B cell (primary cell): Measurements from ENCODE around the gene IQGAP1. TPM values are rescaled to one million over a fixed set of nuclear protein-coding genes. Genes with fewer than 3 reads are reported as not detected.

Source experiments
- ATAC-seq: fragments of 200-7000 bp; cut with Tn5 transposase; one replicate; pipeline ENCODE4 v1.10.0; 2021; ENCODE audit warnings: low read depth, mild to moderate bottlenecking, moderate number of reproducible peaks, moderate library complexity
- CTCF ChIA-PET: fragments of 350-600 bp; sonication (Branson Sonifier 250); formaldehyde crosslinking; loops from one replicate; lab custom pipeline; 2021; ENCODE audit warnings: antibody characterized with exemption, inconsistent platforms; lab: Charles Lee
- POLR2A ChIA-PET: fragments of 350-600 bp; sonication (Branson Sonifier 250); formaldehyde crosslinking; loops from one replicate; lab custom pipeline; 2021; ENCODE audit warnings: antibody characterized with exemption; lab: Charles Lee
- DNase-seq: peaks from one replicate; pipeline ENCODE4 v3.0.0; 2013
- H2AFZ ChIP-seq: 2 replicates; pipeline ENCODE4 v1.6.1; 2012; ENCODE audit warnings: mild to moderate bottlenecking, low read depth, low read length; ENCODE audit not compliant: insufficient read depth, poor library complexity, severe bottlenecking
- H3K27ac ChIP-seq, 2 donors: 1 replicate in 1 of 2; 2 replicates in 1 of 2; pipeline ENCODE4 v1.5.1; 2012 to 2013; ENCODE audit warnings: low read length in 2 of 2, mild to moderate bottlenecking in 2 of 2, moderate library complexity in 1 of 2
- H3K27me3 ChIP-seq, 4 experiments: fragments of 200-600 bp in 1 of 4; sonication (generic) in 1 of 4; replicated peaks in 1 of 4; 1 replicate in 2 of 4; 2 replicates in 2 of 4; pipeline versions ENCODE4 v1.6.1 to v1.7.0; 2013 to 2016; ENCODE audit warnings: low read length in 3 of 4, mild to moderate bottlenecking in 2 of 4, mixed read lengths in 1 of 4, moderate library complexity in 1 of 4; ENCODE audit not compliant: insufficient read depth in 4 of 4, control insufficient read depth in 3 of 4; ENCODE audit errors: control extremely low read depth in 1 of 4
- H3K36me3 ChIP-seq, 2 experiments: replicated peaks in 1 of 2; 1 replicate in 1 of 2; 2 replicates in 1 of 2; pipeline versions ENCODE4 v1.6.1 to v1.7.1; 2013; ENCODE audit warnings: low read length in 1 of 2; ENCODE audit not compliant: insufficient read depth in 2 of 2, control insufficient read depth in 1 of 2; ENCODE audit errors: control extremely low read depth in 1 of 2, extremely low read depth in 1 of 2
- H3K4me1 ChIP-seq, 2 donors: fragments of 200-600 bp in 1 of 2; sonication (generic) in 1 of 2; 1 replicate in 1 of 2; 2 replicates in 1 of 2; pipeline versions ENCODE4 v1.5.1 to v1.6.1; 2013 to 2017; ENCODE audit warnings: low read length in 2 of 2; ENCODE audit not compliant: control insufficient read depth in 2 of 2, insufficient read depth in 2 of 2
- H3K4me2 ChIP-seq: replicated peaks from 2 replicates; pipeline ENCODE3; 2012; ENCODE audit warnings: mild to moderate bottlenecking, low read depth, low read length; ENCODE audit not compliant: poor library complexity, severe bottlenecking
- H3K4me3 ChIP-seq, 5 experiments: fragments of 200-600 bp in 1 of 5; sonication (generic) in 1 of 5; 1 replicate in 3 of 5; 2 replicates in 2 of 5; pipeline versions ENCODE4 v1.5.1 to v1.7.0; 2011 to 2016; ENCODE audit warnings: low read length in 4 of 5, mild to moderate bottlenecking in 4 of 5, low read depth in 2 of 5, control low read depth in 1 of 5, moderate library complexity in 1 of 5; ENCODE audit not compliant: insufficient read depth in 1 of 5; ENCODE audit errors: control extremely low read depth in 1 of 5, extremely low read depth in 1 of 5
- H3K79me2 ChIP-seq: fragments of 200-600 bp; sonication (generic); one replicate; pipeline ENCODE4 v1.6.0; 2016; ENCODE audit warnings: low read length; ENCODE audit not compliant: control insufficient read depth, insufficient read depth
- H3K9ac ChIP-seq: fragments of 200-600 bp; sonication (generic); 2 replicates; pipeline ENCODE4 v1.6.1; 2017; ENCODE audit warnings: mild to moderate bottlenecking, low read length, moderate library complexity
- H3K9me3 ChIP-seq, 3 donors: one replicate each; pipeline versions ENCODE4 v1.6.1 to v1.7.1; 2013; ENCODE audit warnings: low read length in 2 of 3; ENCODE audit not compliant: control insufficient read depth in 2 of 3, insufficient read depth in 1 of 3; ENCODE audit errors: control extremely low read depth in 1 of 3
- H4K20me1 ChIP-seq: 2 replicates; pipeline ENCODE4 v1.6.0; 2012; ENCODE audit warnings: mild to moderate bottlenecking, low read length; ENCODE audit not compliant: insufficient read depth, control insufficient read depth, poor library complexity, severe bottlenecking
- H3K27ac Mint-ChIP-seq: one replicate; pipeline ENCODE4 v1.8.0; 2021; ENCODE audit warnings: mixed read lengths
- H3K27me3 Mint-ChIP-seq: one replicate; pipeline ENCODE4 v1.8.0; 2021; ENCODE audit warnings: mixed read lengths
- H3K4me1 Mint-ChIP-seq: one replicate; pipeline ENCODE4 v1.8.0; 2021; ENCODE audit warnings: mixed read lengths
- H3K4me3 Mint-ChIP-seq: one replicate; pipeline ENCODE4 v1.8.0; 2021; ENCODE audit warnings: mixed read lengths
- H3K9me3 Mint-ChIP-seq: one replicate; pipeline ENCODE4 v1.8.0; 2022; ENCODE audit warnings: mixed read lengths; ENCODE audit not compliant: insufficient read depth
- EZH2 ChIP-seq: IDR thresholded peaks from 2 replicates; pipeline ENCODE4 v1.6.1; 2012; ENCODE audit warnings: borderline replicate concordance, low read depth, mild to moderate bottlenecking, moderate library complexity, low read length; ENCODE audit not compliant: insufficient read depth, poor library complexity, severe bottlenecking
- WGBS: methylation state at CpG from one replicate; pipeline ENCODE4 v1.1.5; 2013; ENCODE audit warnings: missing lambda C conversion rate; ENCODE audit not compliant: insufficient coverage; 5-methylcytosine and 5-hydroxymethylcytosine counted together
- intact Hi-C: fragments of 100-400 bp; cut with micrococcal nuclease; formaldehyde crosslinking; loops from one replicate; pipeline ENCODE4 v1.10.0; 2022
- polyA plus RNA-seq: library from polyadenylated mRNA; depleted of rRNA; stranded (reverse); fragments of >200 nt; gene quantifications from 2 replicates; pipeline ENCODE4 v1.2.3, GENCODE V29; 2012
- total RNA-seq, 2 donors: library from RNA; stranded (reverse); fragments of 120-200 nt in 1 of 2; gene quantifications; 1 replicate in 1 of 2; 2 replicates in 1 of 2; pipeline versions ENCODE4 v1.2.3 to v1.2.4, GENCODE V29; 2013 to 2022
- TF ChIP-seq, protein P1 (sequence below): fragments of 200-600 bp; IDR thresholded peaks from one replicate; pipeline ENCODE4 v1.8.0; 2022; ENCODE audit warnings: antibody characterized with exemption, mild to moderate bottlenecking

Gene IQGAP1
- total and polyA plus RNA-seq, 2 donors (not counting 1 experiment from before 2014, with no cell fraction given): 49.7 to 216 TPM

DNA sequence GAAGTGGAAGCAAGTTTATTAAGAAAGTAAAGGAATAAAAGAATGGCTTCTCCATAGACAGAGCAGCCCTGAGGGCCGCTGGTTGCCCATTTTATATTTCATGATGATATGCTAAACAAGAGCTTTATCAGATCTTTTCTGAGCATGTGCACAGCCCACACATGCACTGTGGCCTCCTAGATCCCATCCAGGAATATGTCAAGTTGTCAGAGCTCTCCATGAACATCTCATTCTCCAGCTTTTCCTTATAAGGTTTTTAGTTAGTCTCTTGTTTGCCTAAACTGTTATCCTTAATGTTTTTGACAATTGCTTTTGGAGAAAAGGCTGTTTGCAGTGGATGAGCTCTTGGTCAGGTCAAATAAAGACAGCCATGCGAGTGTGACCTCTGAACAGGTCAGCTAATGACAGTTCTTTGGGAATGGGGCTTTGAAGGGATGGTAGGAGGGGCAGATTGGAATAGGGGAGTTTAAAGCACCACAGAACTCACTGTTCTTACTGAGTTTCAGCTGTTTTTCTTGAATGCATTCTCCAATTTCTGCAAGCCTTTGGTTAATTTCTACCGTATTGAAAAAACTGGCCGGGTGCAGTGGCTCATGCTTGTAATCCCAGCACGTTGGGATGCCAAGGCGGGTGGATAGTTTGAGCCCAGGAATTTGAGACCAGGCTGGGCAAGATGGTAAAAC, 72.2 kb downstream of the IQGAP1 start:
- WGBS: 100% methylated on average over 6 of the region's 6 CpGs
- peaks cover 0 to 80% of the 10 kb centered on the region in 2 experiments for H3K36me3 ChIP-seq

DNA sequence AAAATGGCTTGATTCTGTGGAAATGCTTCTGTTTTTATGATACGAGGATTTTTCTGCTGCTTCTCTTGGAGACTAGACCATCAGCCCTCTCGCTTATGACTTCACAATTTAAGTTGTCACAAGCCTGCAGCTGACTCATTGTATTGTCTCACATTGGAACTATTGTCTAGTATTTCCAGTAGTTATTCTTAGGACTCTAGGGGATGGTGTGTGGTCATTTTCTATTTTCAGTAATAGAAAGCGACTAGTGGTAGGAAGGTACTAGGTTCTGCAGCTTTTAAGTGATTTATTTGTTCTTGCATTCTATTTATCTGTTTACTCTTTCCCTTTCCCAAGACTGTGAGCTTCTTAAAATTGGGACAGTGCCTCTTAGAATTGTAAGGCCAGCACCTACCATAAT, 75.3 kb downstream of the IQGAP1 start:
- Mint-ChIP-seq H3K4me1 (no peaks in the 10 kb centered on the region), H3K27me3 (no peaks in the 10 kb centered on the region), H3K9me3 (no peaks in the 10 kb centered on the region), H3K4me3 (no peak overlapping the region), H3K27ac (no peak overlapping the region)
- ATAC-seq: no peak
- WGBS: no CpG with 5 or more reads among the region's 3 CpGs
- H3K9me3 ChIP-seq: no peaks in the 10 kb centered on the region
- H3K36me3 ChIP-seq: peaks cover 3 to 79% of the 10 kb centered on the region in 2 experiments
- no peaks in the 10 kb centered on the region for H3K27me3 ChIP-seq
- H3K9ac ChIP-seq: no peak overlapping the region
- H2AFZ ChIP-seq: no peak overlapping the region
- no peak for DNase-seq
- no peak overlapping the region for H3K27ac ChIP-seq
- CTCF ChIA-PET: interaction anchor here (1.5 to 1.6 kb wide), 2 partner anchors 19 to 140 kb away, joined by 3 to 4 read pairs; no protein-coding TSS in a partner anchor
- no peaks in the 10 kb centered on the region for H3K4me1 ChIP-seq
- intact Hi-C loops: no loop called here
- TF ChIP-seq EZH2: no peak
- TF ChIP-seq, protein P1, sequence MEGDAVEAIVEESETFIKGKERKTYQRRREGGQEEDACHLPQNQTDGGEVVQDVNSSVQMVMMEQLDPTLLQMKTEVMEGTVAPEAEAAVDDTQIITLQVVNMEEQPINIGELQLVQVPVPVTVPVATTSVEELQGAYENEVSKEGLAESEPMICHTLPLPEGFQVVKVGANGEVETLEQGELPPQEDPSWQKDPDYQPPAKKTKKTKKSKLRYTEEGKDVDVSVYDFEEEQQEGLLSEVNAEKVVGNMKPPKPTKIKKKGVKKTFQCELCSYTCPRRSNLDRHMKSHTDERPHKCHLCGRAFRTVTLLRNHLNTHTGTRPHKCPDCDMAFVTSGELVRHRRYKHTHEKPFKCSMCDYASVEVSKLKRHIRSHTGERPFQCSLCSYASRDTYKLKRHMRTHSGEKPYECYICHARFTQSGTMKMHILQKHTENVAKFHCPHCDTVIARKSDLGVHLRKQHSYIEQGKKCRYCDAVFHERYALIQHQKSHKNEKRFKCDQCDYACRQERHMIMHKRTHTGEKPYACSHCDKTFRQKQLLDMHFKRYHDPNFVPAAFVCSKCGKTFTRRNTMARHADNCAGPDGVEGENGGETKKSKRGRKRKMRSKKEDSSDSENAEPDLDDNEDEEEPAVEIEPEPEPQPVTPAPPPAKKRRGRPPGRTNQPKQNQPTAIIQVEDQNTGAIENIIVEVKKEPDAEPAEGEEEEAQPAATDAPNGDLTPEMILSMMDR: no peak
- POLR2A ChIA-PET: no interaction called here
- no peak overlapping the region for H3K4me2 ChIP-seq
- no peaks in the 10 kb centered on the region for H4K20me1 ChIP-seq
- H3K79me2 ChIP-seq: peaks cover 7% of the 10 kb centered on the region
- H3K4me3 ChIP-seq: no peak overlapping the region

More for the DNA sequence above, 72.2 kb downstream of the IQGAP1 start:
- DNase-seq (no peak), ATAC-seq (no peak)
- Histone ChIP-seq H3K9me3 (no peaks in the 10 kb centered on the region), H3K27me3 (no peaks in the 10 kb centered on the region), H3K4me2 (no peak overlapping the region), H2AFZ (no peak overlapping the region), H4K20me1 (no peaks in the 10 kb centered on the region), H3K4me3 (no peak overlapping the region), H3K9ac (no peak overlapping the region), H3K79me2 (peaks cover 16% of the 10 kb centered on the region), H3K4me1 (no peaks in the 10 kb centered on the region), H3K27ac (no peak overlapping the region)
- intact Hi-C loops: no loop called here
- Mint-ChIP-seq H3K27me3 (no peaks in the 10 kb centered on the region), H3K4me1 (no peaks in the 10 kb centered on the region), H3K9me3 (no peaks in the 10 kb centered on the region), H3K27ac (no peak overlapping the region), H3K4me3 (no peak overlapping the region)
- CTCF ChIA-PET: interaction anchor here (1.4 kb wide), 1 partner anchor 98 kb away, joined by 4 read pairs; no protein-coding TSS in a partner anchor
- no peak for TF ChIP-seq EZH2
- TF ChIP-seq, protein P1: no peak
- POLR2A ChIA-PET: no interaction called here
